Measurements from ENCODE around the gene ALOX15. TPM values are rescaled to one million over a fixed set of nuclear protein-coding genes. Genes with fewer than 3 reads are reported as not detected.

ALOX15 gene
- total RNA-seq, 3 donors from 2014 or later = 0.10 to 1.7 (median 0.23) TPM

- Histone ChIP-seq H3K9me3 (no peaks in the 10 kb centered on the region), H3K36me3 (ENCODE audit: low read depth) (no peaks in the 10 kb centered on the region), H3K4me1 (ENCODE audit: low read depth) (peaks cover 10% of the 10 kb centered on the region), H3K4me3 (no peak within 1 kb of the TSS)
- no peak for TF ChIP-seq CTCF (IDR thresholded peaks at IDR 0.05)
- intact Hi-C loops (cut with DNase I, micrococcal nuclease) = no loop called here
- DNase-seq (peak in 1 of 3 donors; percentile 41), ATAC-seq (peak; percentile 50)
These were observed 57.2 kb downstream of the ALOX15 start, which contains the start of gene SMTNL2 for GRCh38 chr17:4584101-4584916. Gene SMTNL2, plus strand, starts transcription at chr17:4584529. Its CDS starts 77 bp downstream, at chr17:4584606.

DNA sequence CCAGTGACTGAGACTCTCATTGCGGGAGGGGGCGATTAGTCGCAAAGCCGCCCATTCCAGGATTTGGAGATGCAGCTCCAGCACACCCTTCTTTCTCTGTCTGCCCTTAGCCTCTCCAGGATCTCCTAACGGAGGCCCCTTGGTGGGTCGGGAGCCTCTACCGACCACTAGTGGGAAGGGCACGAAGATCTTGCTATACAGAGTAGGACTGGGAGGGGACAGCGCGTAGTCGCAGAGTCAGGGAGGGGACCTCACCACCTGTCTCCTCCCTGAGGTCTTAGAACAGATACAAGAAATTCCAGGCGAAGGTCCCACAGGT lies 57.7 kb downstream of the ALOX15 start:
- no peak for TF ChIP-seq CTCF (IDR thresholded peaks at IDR 0.05)
- intact Hi-C loops (cut with DNase I, micrococcal nuclease) = no loop called here
- peaks cover 10% of the 10 kb centered on the region for H3K4me1 ChIP-seq (ENCODE audit: low read depth)
- no peaks in the 10 kb centered on the region for H3K36me3 ChIP-seq (ENCODE audit: low read depth)
- ATAC-seq = peak; percentile 27
- H3K4me3 ChIP-seq = no peak overlapping the region
- DNase-seq = no peak
- no peaks in the 10 kb centered on the region for H3K9me3 ChIP-seq

DNA sequence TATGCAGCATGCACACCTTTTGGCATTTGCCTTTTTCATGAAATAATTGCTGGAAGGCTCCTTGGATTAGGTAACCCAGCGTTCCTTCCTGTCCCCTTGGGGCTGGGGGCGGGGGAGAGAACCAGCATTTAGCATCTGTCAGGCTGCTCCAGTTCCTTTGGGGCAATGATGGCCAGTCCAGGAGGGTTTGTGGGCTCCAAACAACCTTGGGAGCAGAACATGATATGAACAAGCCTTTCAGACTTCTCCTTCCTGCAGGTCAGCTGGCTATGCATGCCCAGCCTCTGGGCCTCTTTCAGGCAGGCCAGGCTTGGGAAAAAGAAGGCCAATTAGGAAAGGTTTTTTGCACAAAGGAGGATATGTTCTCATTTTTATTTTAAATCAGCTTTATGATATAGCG lies 58.3 kb downstream of the ALOX15 start:
- TF ChIP-seq CTCF (IDR thresholded peaks at IDR 0.05) = no peak
- Histone ChIP-seq H3K9me3 (no peaks in the 10 kb centered on the region), H3K4me3 (no peak overlapping the region), H3K36me3 (ENCODE audit: low read depth) (no peaks in the 10 kb centered on the region), H3K4me1 (ENCODE audit: low read depth) (peaks cover 10% of the 10 kb centered on the region)
- ATAC-seq (no peak), DNase-seq (no peak)
- intact Hi-C loops (cut with DNase I, micrococcal nuclease) = no loop called here

DNA sequence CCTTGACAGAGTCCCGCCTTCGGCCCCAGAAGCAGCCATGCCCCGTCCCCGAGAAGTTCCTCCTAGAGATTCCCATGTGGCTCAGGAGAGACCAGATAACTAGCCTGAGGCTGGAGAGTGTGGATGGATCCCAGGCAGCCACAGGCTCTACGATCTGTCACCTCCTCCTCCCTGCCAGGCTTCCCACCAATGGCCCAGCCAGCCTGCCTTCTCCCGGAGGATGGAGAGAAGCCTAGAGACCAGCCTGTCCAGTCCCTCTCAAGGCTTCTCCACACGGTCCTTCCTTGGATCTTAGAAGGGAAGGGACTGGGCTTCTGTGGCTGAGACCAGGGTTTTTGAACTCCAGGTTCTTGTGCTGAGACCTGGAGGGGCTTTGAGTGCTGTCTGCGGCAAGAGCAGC lies 58.8 kb downstream of the ALOX15 start:
- Histone ChIP-seq H3K36me3 (ENCODE audit: low read depth) (no peaks in the 10 kb centered on the region), H3K4me1 (ENCODE audit: low read depth) (peaks cover 10% of the 10 kb centered on the region), H3K9me3 (no peaks in the 10 kb centered on the region), H3K4me3 (no peak overlapping the region)
- DNase-seq (no peak), ATAC-seq (no peak)
- no peak for TF ChIP-seq CTCF (IDR thresholded peaks at IDR 0.05)
- intact Hi-C loops (cut with DNase I, micrococcal nuclease) = no loop called here

DNA sequence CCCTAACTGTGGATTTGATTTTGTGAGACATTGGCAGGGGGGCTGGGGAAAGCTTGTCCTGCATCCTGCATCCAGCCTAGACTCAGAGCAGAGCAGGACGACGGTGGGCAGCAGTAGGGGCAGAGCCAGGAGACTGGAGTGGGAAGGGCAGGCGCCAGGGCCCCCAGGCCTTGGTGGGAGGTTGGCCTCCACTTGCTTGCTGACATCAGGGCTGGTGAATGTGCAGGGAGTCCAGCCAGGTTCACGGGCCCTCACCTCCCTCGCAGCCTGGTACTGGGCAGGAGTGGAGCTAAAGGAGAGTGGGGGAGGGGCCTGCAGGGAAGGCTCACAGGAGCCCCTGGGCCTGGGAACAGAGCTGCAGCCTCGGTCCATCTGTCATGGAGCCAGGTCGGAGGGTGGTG lies 59.4 kb downstream of the ALOX15 start:
- Histone ChIP-seq H3K4me1 (ENCODE audit: low read depth) (peaks cover 10% of the 10 kb centered on the region), H3K36me3 (ENCODE audit: low read depth) (no peaks in the 10 kb centered on the region), H3K4me3 (no peak overlapping the region), H3K9me3 (no peaks in the 10 kb centered on the region)
- ATAC-seq = no peak
- intact Hi-C loops (cut with DNase I, micrococcal nuclease) = no loop called here
- TF ChIP-seq CTCF (IDR thresholded peaks at IDR 0.05) = no peak
- no peak for DNase-seq

Other genes with a start within 250 kb of the ALOX15 start
- gene SPNS3, start 207.7 kb downstream of the ALOX15 start, total RNA-seq = under 1 TPM in 2 of 3 donors, not detected in 1; 0.38 to 0.72 TPM
- 10 to 100 TPM in 2 of 3 donors, 1 to 10 TPM in 1; 9.2 to 24.5 (median 11.0) TPM for gene SPNS2, start 142.8 kb downstream of the ALOX15 start, total RNA-seq
- 10 to 100 TPM; 32.7 to 41.4 (median 36.7) TPM for gene MYBBP1A, start 86.3 kb downstream of the ALOX15 start, total RNA-seq
- gene GGT6, start 81.1 kb downstream of the ALOX15 start, total RNA-seq = 100 to 1,000 TPM in 2 of 3 donors, 10 to 100 TPM in 1; 98.0 to 219 (median 189) TPM
- 1 to 10 TPM in 2 of 3 donors, under 1 TPM in 1; 0.12 to 1.5 (median 1.1) TPM for gene SMTNL2, start 57.1 kb downstream of the ALOX15 start, total RNA-seq
- gene PELP1, start 62.5 kb upstream of the ALOX15 start, total RNA-seq = 10 to 100 TPM; 30.1 to 51.2 (median 35.6) TPM
- 10 to 100 TPM; 29.7 to 56.5 (median 49.9) TPM for gene ARRB2, start 69.0 kb upstream of the ALOX15 start, total RNA-seq
- gene MED11, start 89.8 kb upstream of the ALOX15 start, total RNA-seq = 10 to 100 TPM; 21.4 to 28.3 (median 22.2) TPM
- 1 to 10 TPM; 1.2 to 1.4 (median 1.3) TPM for gene ZMYND15, start 98.2 kb upstream of the ALOX15 start, total RNA-seq
- gene CXCL16, start 98.2 kb upstream of the ALOX15 start, total RNA-seq = 10 to 100 TPM; 20.3 to 41.9 (median 30.2) TPM
- 10 to 100 TPM in 2 of 3 donors, 1 to 10 TPM in 1; 5.0 to 20.7 (median 12.5) TPM for gene TM4SF5, start 130.2 kb upstream of the ALOX15 start, total RNA-seq
- gene VMO1, start 144.7 kb upstream of the ALOX15 start, total RNA-seq = 1 to 10 TPM in 2 of 3 donors, under 1 TPM in 1; 0.67 to 2.3 (median 2.1) TPM
- not detected for gene GLTPD2, start 147.3 kb upstream of the ALOX15 start, total RNA-seq
- 100 to 1,000 TPM in 2 of 3 donors, 10 to 100 TPM in 1; 71.5 to 122 (median 109) TPM for gene PSMB6, start 154.5 kb upstream of the ALOX15 start, total RNA-seq
- 10 to 100 TPM; 24.4 to 29.8 (median 29.2) TPM for gene PLD2, start 165.5 kb upstream of the ALOX15 start, total RNA-seq
- gene MINK1, start 191.7 kb upstream of the ALOX15 start, total RNA-seq = 100 to 1,000 TPM; 140 to 227 (median 170) TPM

All from mucosa of descending colon (tissue), 3 donors.